ENCODE data around the gene PRKCH. TPM values are rescaled to one million over a fixed set of nuclear protein-coding genes. Genes with fewer than 3 reads are reported as not detected.
A peak's percentile ranks its signal among the peaks of the same experiment; 100 is the strongest.
"Not testable (repeated sequence)": the region's sequence is repeated elsewhere in the genome, so short reads cannot be mapped to it uniquely, and the experiment has no call there.

PRKCH gene
- total RNA-seq, 1 donor from 2014 or later: 20.2 TPM

GRCh38 chr14:61524936-61525292 is 203.5 kb downstream of the PRKCH start:
- no peaks in the 10 kb centered on the region for H3K36me3 ChIP-seq
- intact Hi-C loops (cut with DNase I): loop anchor here (1.0 to 2.0 kb wide), 2 partner anchors 22 to 62 kb away; no protein-coding TSS in a partner anchor
- peak in 1 of 2 donors; percentile 59 for DNase-seq (ENCODE audit: low spot score in 2 of 2)
- peak overlapping the region; percentile 86 to 88 for H3K27ac ChIP-seq
- no peaks in the 10 kb centered on the region for H3K27me3 ChIP-seq
- H3K4me3 ChIP-seq: no peak overlapping the region
- no peak for TF ChIP-seq CTCF (IDR thresholded peaks at IDR 0.05)
- H3K9me3 ChIP-seq: no peaks in the 10 kb centered on the region
- peaks cover 17 to 40% of the 10 kb centered on the region in 2 donors for H3K4me1 ChIP-seq

- no peaks in the 10 kb centered on the region for H3K36me3 ChIP-seq
- peak; percentile 88 to 92 for DNase-seq (ENCODE audit: low spot score in 2 of 2)
- peaks cover 17 to 40% of the 10 kb centered on the region in 2 donors for H3K4me1 ChIP-seq
- no peaks in the 10 kb centered on the region for H3K9me3 ChIP-seq
- H3K4me3 ChIP-seq: peak overlapping the region in 1 of 2 donors; percentile 5
- peak overlapping the region; percentile 86 to 88 for H3K27ac ChIP-seq
- intact Hi-C loops (cut with DNase I): loop anchor here (1.0 to 2.0 kb wide), 4 partner anchors 17 to 61 kb away; no protein-coding TSS in a partner anchor
- no peaks in the 10 kb centered on the region for H3K27me3 ChIP-seq
- no peak for TF ChIP-seq CTCF (IDR thresholded peaks at IDR 0.05)
These were observed 204.1 kb downstream of the PRKCH start for GRCh38 chr14:61525293-61526011.

GRCh38 chr14:61526405-61527312 is 205.3 kb downstream of the PRKCH start:
- no peaks in the 10 kb centered on the region for H3K27me3 ChIP-seq
- peak in 1 of 2 donors; percentile 63 for DNase-seq (ENCODE audit: low spot score in 2 of 2)
- no peak overlapping the region for H3K4me3 ChIP-seq
- no peaks in the 10 kb centered on the region for H3K36me3 ChIP-seq
- H3K9me3 ChIP-seq: no peaks in the 10 kb centered on the region
- TF ChIP-seq CTCF (IDR thresholded peaks at IDR 0.05): no peak
- peak overlapping the region; percentile 86 to 88 for H3K27ac ChIP-seq
- intact Hi-C loops (cut with DNase I): loop anchor here (2.0 kb wide), 2 partner anchors 16 to 50 kb away; no protein-coding TSS in a partner anchor
- peaks cover 17 to 40% of the 10 kb centered on the region in 2 donors for H3K4me1 ChIP-seq

GRCh38 chr14:61527325-61528100 is 206.1 kb downstream of the PRKCH start:
- H3K27ac ChIP-seq: peak overlapping the region; percentile 86 to 88
- no peaks in the 10 kb centered on the region for H3K9me3 ChIP-seq
- H3K4me1 ChIP-seq: peaks cover 17 to 40% of the 10 kb centered on the region in 2 donors
- H3K4me3 ChIP-seq: no peak overlapping the region
- H3K36me3 ChIP-seq: no peaks in the 10 kb centered on the region
- DNase-seq (ENCODE audit: low spot score in 2 of 2): peak in 1 of 2 donors; percentile 67
- no peaks in the 10 kb centered on the region for H3K27me3 ChIP-seq
- TF ChIP-seq CTCF (IDR thresholded peaks at IDR 0.05): no peak
- intact Hi-C loops (cut with DNase I): loop anchor here (2.0 kb wide), 2 partner anchors 15 to 51 kb away; no protein-coding TSS in a partner anchor

GRCh38 chr14:61528591-61529021 is 207.2 kb downstream of the PRKCH start:
- Histone ChIP-seq H3K9me3 (no peaks in the 10 kb centered on the region), H3K4me1 (peaks cover 17 to 36% of the 10 kb centered on the region in 2 donors), H3K36me3 (no peaks in the 10 kb centered on the region), H3K27me3 (no peaks in the 10 kb centered on the region), H3K4me3 (no peak overlapping the region), H3K27ac (no peak overlapping the region)
- no peak for DNase-seq (ENCODE audit: low spot score in 2 of 2)
- intact Hi-C loops (cut with DNase I): no loop called here
- TF ChIP-seq CTCF (IDR thresholded peaks at IDR 0.05): no peak

- H3K4me3 ChIP-seq; H3K27ac ChIP-seq; H3K9me3 ChIP-seq; intact Hi-C loops (cut with DNase I); DNase-seq (ENCODE audit: low spot score in 2 of 2); H3K27me3 ChIP-seq; H3K36me3 ChIP-seq: not testable (repeated sequence)
- peaks cover 17 to 28% of the 10 kb centered on the region in 2 donors for H3K4me1 ChIP-seq
These were observed 208.0 kb downstream of the PRKCH start for GRCh38 chr14:61529360-61529759.

Measured in ascending aorta (tissue), 2 donors.